H1 (cell line): ENCODE results near the gene AAK1. TPM values are rescaled to one million over a fixed set of nuclear protein-coding genes. Genes with fewer than 3 reads are reported as not detected.

Experiments
- RXRA ChIP-seq: IDR thresholded peaks from 2 replicates; pipeline ENCODE4 v1.6.1; 2011; ENCODE audit warnings: low read depth, mild to moderate bottlenecking, low read length, moderate library complexity; ENCODE audit not compliant: insufficient read depth
- YY1 ChIP-seq: IDR thresholded peaks from 2 replicates; pipeline ENCODE4 v1.6.1; 2011; ENCODE audit warnings: low read depth, mild to moderate bottlenecking, low read length
- polyA plus RNA-seq, 7 experiments: library from polyadenylated mRNA; depleted of rRNA in 3 of 7; stranded (reverse) in 5 of 7; unstranded in 2 of 7; fragments of >200 nt in 5 of 7; fragments of 200-250 nt in 2 of 7; gene quantifications; 1 replicate in 5 of 7; 2 replicates in 1 of 7; 4 replicates in 1 of 7; pipeline versions ENCODE4 v1.2.1 to v1.2.3, GENCODE V29; 2011 to 2013; ENCODE audit warnings: missing spikeins in 2 of 7, mixed read lengths in 2 of 7
- total RNA-seq: library from RNA; stranded (reverse); fragmentation: NEBNext Ultra II Directional; extraction: Animal tissue kit (Norgen Biotek cat#: 25700); gene quantifications from 2 replicates; pipeline ENCODE4 v1.2.1, GENCODE V29; 2021

AAK1 gene
- total and polyA plus RNA-seq, 2 of the 8 experiments (the other 6 are each of a cell fraction or from before 2014, with no cell fraction given): 10.0 to 40.5 TPM

DNA sequence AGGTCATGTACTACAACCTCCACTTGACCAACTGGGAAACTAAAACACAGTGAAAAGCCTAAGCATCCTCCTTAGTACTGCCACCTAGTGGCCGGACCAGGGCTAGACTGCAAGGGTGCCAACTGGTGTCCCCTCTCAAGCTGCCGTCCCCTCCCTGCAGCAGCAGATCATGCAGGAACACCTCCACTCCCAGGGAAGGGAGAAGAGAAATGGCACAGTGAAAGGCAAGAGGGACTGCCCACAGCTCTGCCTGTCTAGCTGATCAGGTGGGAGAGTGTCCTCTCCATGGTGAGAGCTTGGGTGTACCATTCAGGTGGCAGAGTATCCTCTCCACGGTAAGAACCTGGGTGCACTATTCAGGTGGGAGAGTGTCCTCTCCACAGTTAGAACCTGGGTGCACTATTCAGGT, 78.1 kb downstream of the AAK1 start (continued):
- TF ChIP-seq YY1 (no peak), RXRA (no peak)
- TF ChIP-seq, all 59 proteins: peak for 2
